Measurements from ENCODE around the gene GAL3ST1.

The GAL3ST1 gene

GRCh38 chr22:30514252-30514651 is 60.2 kb downstream of the GAL3ST1 start:
- no peak for DNase-seq
- Mint-ChIP-seq H3K9me3 (no peaks in the 10 kb centered on the region), H3K27ac (no peak overlapping the region), H3K27me3 (no peaks in the 10 kb centered on the region), H3K36me3 (ENCODE audit: low read depth) (no peaks in the 10 kb centered on the region), H3K4me1 (ENCODE audit: low read depth) (no peaks in the 10 kb centered on the region), H3K4me3 (no peak overlapping the region)

GRCh38 chr22:30513462-30513861 is 61.0 kb downstream of the GAL3ST1 start:
- no peak for DNase-seq
- Mint-ChIP-seq H3K4me1 (ENCODE audit: low read depth) (no peaks in the 10 kb centered on the region), H3K36me3 (ENCODE audit: low read depth) (no peaks in the 10 kb centered on the region), H3K4me3 (no peak overlapping the region), H3K27ac (no peak overlapping the region), H3K27me3 (no peaks in the 10 kb centered on the region), H3K9me3 (no peaks in the 10 kb centered on the region)

GRCh38 chr22:30511911-30512310 is 62.6 kb downstream of the GAL3ST1 start:
- no peaks in the 10 kb centered on the region for H3K4me1 Mint-ChIP-seq (ENCODE audit: low read depth)
- H3K27ac Mint-ChIP-seq = no peak overlapping the region
- H3K4me3 Mint-ChIP-seq = no peak overlapping the region
- no peak for DNase-seq
- H3K27me3 Mint-ChIP-seq = peaks cover 3% of the 10 kb centered on the region
- H3K36me3 Mint-ChIP-seq (ENCODE audit: low read depth) = no peaks in the 10 kb centered on the region
- H3K9me3 Mint-ChIP-seq = no peaks in the 10 kb centered on the region

- no peak for DNase-seq
- Mint-ChIP-seq H3K4me1 (ENCODE audit: low read depth) (no peaks in the 10 kb centered on the region), H3K36me3 (ENCODE audit: low read depth) (no peaks in the 10 kb centered on the region), H3K4me3 (no peak overlapping the region), H3K27me3 (peaks cover 9% of the 10 kb centered on the region), H3K27ac (no peak overlapping the region), H3K9me3 (no peaks in the 10 kb centered on the region)
These were observed 63.4 kb downstream of the GAL3ST1 start for GRCh38 chr22:30511109-30511508.

- Mint-ChIP-seq H3K27ac (no peak overlapping the region), H3K36me3 (ENCODE audit: low read depth) (no peaks in the 10 kb centered on the region), H3K4me1 (ENCODE audit: low read depth) (peaks cover 2% of the 10 kb centered on the region), H3K4me3 (no peak overlapping the region), H3K9me3 (no peaks in the 10 kb centered on the region), H3K27me3 (peaks cover 27% of the 10 kb centered on the region)
- no peak for DNase-seq
These were observed 66.2 kb downstream of the GAL3ST1 start for GRCh38 chr22:30508216-30508615.

GRCh38 chr22:30507670-30508069 is 66.8 kb downstream of the GAL3ST1 start:
- H3K9me3 Mint-ChIP-seq = no peaks in the 10 kb centered on the region
- no peak overlapping the region for H3K27ac Mint-ChIP-seq
- no peak overlapping the region for H3K4me3 Mint-ChIP-seq
- no peak for DNase-seq
- peaks cover 31% of the 10 kb centered on the region for H3K27me3 Mint-ChIP-seq
- H3K36me3 Mint-ChIP-seq (ENCODE audit: low read depth) = no peaks in the 10 kb centered on the region
- H3K4me1 Mint-ChIP-seq (ENCODE audit: low read depth) = peaks cover 2% of the 10 kb centered on the region

- Mint-ChIP-seq H3K9me3 (no peaks in the 10 kb centered on the region), H3K27me3 (peaks cover 38% of the 10 kb centered on the region), H3K4me3 (no peak overlapping the region), H3K36me3 (ENCODE audit: low read depth) (no peaks in the 10 kb centered on the region), H3K4me1 (ENCODE audit: low read depth) (peaks cover 2% of the 10 kb centered on the region), H3K27ac (no peak overlapping the region)
- no peak for DNase-seq
These were observed 67.9 kb downstream of the GAL3ST1 start for GRCh38 chr22:30506507-30506968.

Data from activated T-cell treated with anti-CD3 and anti-CD28 coated beads, Interleukin-2, amount 50 U/mL, for 24 hours (primary cell).